ENCODE data around the gene TMPO.
"Not testable (repeated sequence)": the region's sequence is repeated elsewhere in the genome, so short reads cannot be mapped to it uniquely, and the experiment has no call there.

The TMPO gene

GRCh38 chr12:98559666-98560065, 44.3 kb downstream of the TMPO start:
- Histone ChIP-seq H3K36me3 (ENCODE audit: control insufficient read depth, insufficient read depth, low read length) (no peaks in the 10 kb centered on the region), H3K4me2 (ENCODE audit: low read length) (no peak overlapping the region), H3K79me2 (no peaks in the 10 kb centered on the region), H3K27ac (no peak overlapping the region), H3K4me3 (ENCODE audit: low read depth, low read length) (no peak overlapping the region), H2AFZ (no peak overlapping the region), H3K4me1 (no peaks in the 10 kb centered on the region), H3K9ac (no peak overlapping the region), H3K27me3 (ENCODE audit: control insufficient read depth, insufficient read depth, low read length) (no peaks in the 10 kb centered on the region), H3K9me3 (ENCODE audit: control insufficient read depth, low read length) (no peaks in the 10 kb centered on the region)
- TF ChIP-seq CTCF (IDR thresholded peaks at IDR 0.05) = no peak

- Histone ChIP-seq H3K36me3 (ENCODE audit: control insufficient read depth, insufficient read depth, low read length) (no peaks in the 10 kb centered on the region), H3K9me3 (ENCODE audit: control insufficient read depth, low read length) (no peaks in the 10 kb centered on the region), H2AFZ (no peak overlapping the region), H3K4me2 (ENCODE audit: low read length) (no peak overlapping the region), H3K27me3 (ENCODE audit: control insufficient read depth, insufficient read depth, low read length) (no peaks in the 10 kb centered on the region), H3K9ac (no peak overlapping the region), H3K27ac (no peak overlapping the region), H3K79me2 (no peaks in the 10 kb centered on the region), H3K4me1 (no peaks in the 10 kb centered on the region), H3K4me3 (ENCODE audit: low read depth, low read length) (no peak overlapping the region)
- TF ChIP-seq CTCF (IDR thresholded peaks at IDR 0.05) = no peak
Measured at GRCh38 chr12:98561846-98562245, 46.5 kb downstream of the TMPO start.

GRCh38 chr12:98572010-98572409, 56.6 kb downstream of the TMPO start:
- Histone ChIP-seq H3K27me3 (ENCODE audit: control insufficient read depth, insufficient read depth, low read length) (no peaks in the 10 kb centered on the region), H3K79me2 (no peaks in the 10 kb centered on the region), H2AFZ (no peak overlapping the region), H3K9me3 (ENCODE audit: control insufficient read depth, low read length) (no peaks in the 10 kb centered on the region), H3K36me3 (ENCODE audit: control insufficient read depth, insufficient read depth, low read length) (no peaks in the 10 kb centered on the region), H3K27ac (no peak overlapping the region), H3K4me2 (ENCODE audit: low read length) (no peak overlapping the region), H3K4me1 (no peaks in the 10 kb centered on the region), H3K9ac (no peak overlapping the region), H3K4me3 (ENCODE audit: low read depth, low read length) (no peak overlapping the region)
- TF ChIP-seq CTCF (IDR thresholded peaks at IDR 0.05) = no peak

- H3K9ac ChIP-seq = no peak overlapping the region
- no peaks in the 10 kb centered on the region for H3K27me3 ChIP-seq (ENCODE audit: control insufficient read depth, insufficient read depth, low read length)
- H3K36me3 ChIP-seq (ENCODE audit: control insufficient read depth, insufficient read depth, low read length) = no peaks in the 10 kb centered on the region
- H3K4me3 ChIP-seq (ENCODE audit: low read depth, low read length) = no peak overlapping the region
- H3K27ac ChIP-seq = no peak overlapping the region
- H3K4me2 ChIP-seq (ENCODE audit: low read length) = no peak overlapping the region
- H3K79me2 ChIP-seq = no peaks in the 10 kb centered on the region
- no peaks in the 10 kb centered on the region for H3K4me1 ChIP-seq
- no peak for TF ChIP-seq CTCF (IDR thresholded peaks at IDR 0.05)
- no peak overlapping the region for H2AFZ ChIP-seq
- H3K9me3 ChIP-seq (ENCODE audit: control insufficient read depth, low read length) = no peaks in the 10 kb centered on the region
Measured at GRCh38 chr12:98574110-98574509, 58.7 kb downstream of the TMPO start.

- H3K4me2 ChIP-seq (ENCODE audit: low read length) = no peak overlapping the region
- H3K27ac ChIP-seq = no peak overlapping the region
- no peaks in the 10 kb centered on the region for H3K36me3 ChIP-seq (ENCODE audit: control insufficient read depth, insufficient read depth, low read length)
- no peak overlapping the region for H2AFZ ChIP-seq
- no peaks in the 10 kb centered on the region for H3K4me1 ChIP-seq
- no peak for TF ChIP-seq CTCF (IDR thresholded peaks at IDR 0.05)
- no peak overlapping the region for H3K4me3 ChIP-seq (ENCODE audit: low read depth, low read length)
- no peaks in the 10 kb centered on the region for H3K9me3 ChIP-seq (ENCODE audit: control insufficient read depth, low read length)
- no peaks in the 10 kb centered on the region for H3K27me3 ChIP-seq (ENCODE audit: control insufficient read depth, insufficient read depth, low read length)
- H3K9ac ChIP-seq = no peak overlapping the region
- no peaks in the 10 kb centered on the region for H3K79me2 ChIP-seq
Measured at GRCh38 chr12:98575013-98575412, 59.6 kb downstream of the TMPO start.

GRCh38 chr12:98576795-98577194, 61.4 kb downstream of the TMPO start:
- H3K4me2 ChIP-seq (ENCODE audit: low read length); H3K27ac ChIP-seq; H3K36me3 ChIP-seq (ENCODE audit: control insufficient read depth, insufficient read depth, low read length); H3K9ac ChIP-seq; H3K9me3 ChIP-seq (ENCODE audit: control insufficient read depth, low read length); H2AFZ ChIP-seq; H3K4me3 ChIP-seq (ENCODE audit: low read depth, low read length); H3K4me1 ChIP-seq; H3K27me3 ChIP-seq (ENCODE audit: control insufficient read depth, insufficient read depth, low read length); H3K79me2 ChIP-seq: not testable (repeated sequence)
